Activated CD8-positive, alpha-beta T cell treated with anti-CD3 and anti-CD28 coated beads for 36 hours (primary cell): ENCODE measurements around the gene SLC4A1. TPM values are rescaled to one million over a fixed set of nuclear protein-coding genes. Genes with fewer than 3 reads are reported as not detected.
A peak's percentile ranks its signal among the peaks of the same experiment; 100 is the strongest.

Experiments used
- ATAC-seq: fragments of 200-7000 bp; cut with Tn5 transposase; one replicate; pipeline ENCODE4 v1.10.0; 2021; ENCODE audit warnings: mild to moderate bottlenecking, moderate library complexity
- CTCF ChIA-PET: fragments of 350-600 bp; sonication (Branson Sonifier 250); formaldehyde crosslinking; loops from one replicate; lab custom pipeline; 2021; ENCODE audit warnings: antibody characterized with exemption; lab: Charles Lee
- POLR2A ChIA-PET: fragments of 350-600 bp; sonication (Branson Sonifier 250); formaldehyde crosslinking; loops from one replicate; lab custom pipeline; 2021; ENCODE audit warnings: antibody characterized with exemption; lab: Charles Lee
- DNase-seq: peaks from one replicate; pipeline ENCODE4 v3.0.0-alpha.2; 2020
- H3K27ac Mint-ChIP-seq: one replicate; pipeline ENCODE4 v1.8.0; 2021; ENCODE audit warnings: mild to moderate bottlenecking, mixed read lengths
- H3K27me3 Mint-ChIP-seq: one replicate; pipeline ENCODE4 v1.8.0; 2021; ENCODE audit warnings: mixed read lengths
- H3K36me3 Mint-ChIP-seq: one replicate; pipeline ENCODE4 v1.8.0; 2021; ENCODE audit warnings: low read depth, mixed read lengths
- H3K4me1 Mint-ChIP-seq: one replicate; pipeline ENCODE4 v1.8.0; 2021; ENCODE audit warnings: low read depth, mixed read lengths
- H3K4me3 Mint-ChIP-seq: one replicate; pipeline ENCODE4 v1.8.0; 2021; ENCODE audit warnings: mild to moderate bottlenecking, moderate library complexity, mixed read lengths
- H3K9me3 Mint-ChIP-seq: one replicate; pipeline ENCODE4 v1.8.0; 2021; ENCODE audit warnings: mixed read lengths
- intact Hi-C: fragments of 100-400 bp; cut with micrococcal nuclease; formaldehyde crosslinking; loops from one replicate; pipeline ENCODE4 v1.10.0; 2022
- total RNA-seq, 2 experiments: library from RNA; stranded (reverse); gene quantifications; one replicate each; pipeline ENCODE4 v1.2.3, GENCODE V29; 2021
- TF ChIP-seq, protein P1 (sequence below): fragments of 200-600 bp; IDR thresholded peaks from one replicate; pipeline ENCODE4 v1.8.0; 2022; ENCODE audit warnings: antibody characterized with exemption, mild to moderate bottlenecking

SLC4A1 gene
- total RNA-seq, 2 experiments from 2014 or later: not detected

DNA sequence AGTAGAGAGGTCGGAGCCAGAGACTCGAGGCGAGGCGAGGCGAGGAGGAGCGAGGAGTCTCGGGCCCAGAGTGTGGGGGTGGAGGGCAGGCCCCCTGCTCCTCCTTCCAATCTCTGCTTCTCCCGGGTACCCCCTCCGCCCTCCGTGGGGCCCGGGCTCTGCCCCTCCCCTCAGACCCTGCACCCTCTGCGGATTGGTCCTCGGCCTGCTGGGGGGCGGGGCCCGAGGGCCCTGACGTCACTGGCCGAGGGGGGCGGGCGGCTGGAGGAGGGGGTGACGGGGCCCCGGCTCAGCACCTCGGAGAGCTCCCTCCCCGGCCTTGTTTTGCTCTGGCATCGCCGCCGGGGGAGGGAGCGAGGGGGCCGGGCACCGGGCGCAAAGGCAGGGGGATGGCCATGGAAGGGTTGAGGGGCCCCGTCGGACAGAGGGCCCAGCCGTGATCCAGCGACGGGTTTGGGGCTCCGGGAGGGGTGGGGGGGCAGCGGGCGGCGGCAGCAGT lies 40.4 kb upstream of the SLC4A1 start, which contains the start of gene RUNDC3A:
RUNDC3A (plus strand) TSS at position 282 of the 499 bp plus-strand sequence. CDS start 232 bp downstream, outside the sequence.
- peaks cover 9% of the 10 kb centered on the region for H3K4me1 Mint-ChIP-seq
- no peaks in the 10 kb centered on the region for H3K9me3 Mint-ChIP-seq
- H3K27me3 Mint-ChIP-seq: peaks cover 18% of the 10 kb centered on the region
- ChIA-PET POLR2A (interaction anchor here (0.7 to 1.2 kb wide), 3 partner anchors 8 to 122 kb away, joined by 3 read pairs; no protein-coding TSS in a partner anchor), CTCF (interaction anchor here (0.8 kb wide), 1 partner anchor 8 kb away, joined by 4 read pairs; no protein-coding TSS in a partner anchor)
- H3K4me3 Mint-ChIP-seq: peak within 1 kb of the TSS; percentile 27
- no peaks in the 10 kb centered on the region for H3K36me3 Mint-ChIP-seq
- peak; percentile 87 for DNase-seq
- H3K27ac Mint-ChIP-seq: no peak within 1 kb of the TSS
- TF ChIP-seq, protein P1, sequence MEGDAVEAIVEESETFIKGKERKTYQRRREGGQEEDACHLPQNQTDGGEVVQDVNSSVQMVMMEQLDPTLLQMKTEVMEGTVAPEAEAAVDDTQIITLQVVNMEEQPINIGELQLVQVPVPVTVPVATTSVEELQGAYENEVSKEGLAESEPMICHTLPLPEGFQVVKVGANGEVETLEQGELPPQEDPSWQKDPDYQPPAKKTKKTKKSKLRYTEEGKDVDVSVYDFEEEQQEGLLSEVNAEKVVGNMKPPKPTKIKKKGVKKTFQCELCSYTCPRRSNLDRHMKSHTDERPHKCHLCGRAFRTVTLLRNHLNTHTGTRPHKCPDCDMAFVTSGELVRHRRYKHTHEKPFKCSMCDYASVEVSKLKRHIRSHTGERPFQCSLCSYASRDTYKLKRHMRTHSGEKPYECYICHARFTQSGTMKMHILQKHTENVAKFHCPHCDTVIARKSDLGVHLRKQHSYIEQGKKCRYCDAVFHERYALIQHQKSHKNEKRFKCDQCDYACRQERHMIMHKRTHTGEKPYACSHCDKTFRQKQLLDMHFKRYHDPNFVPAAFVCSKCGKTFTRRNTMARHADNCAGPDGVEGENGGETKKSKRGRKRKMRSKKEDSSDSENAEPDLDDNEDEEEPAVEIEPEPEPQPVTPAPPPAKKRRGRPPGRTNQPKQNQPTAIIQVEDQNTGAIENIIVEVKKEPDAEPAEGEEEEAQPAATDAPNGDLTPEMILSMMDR: no peak
- ATAC-seq: peak; percentile 95
- intact Hi-C loops: no loop called here

DNA sequence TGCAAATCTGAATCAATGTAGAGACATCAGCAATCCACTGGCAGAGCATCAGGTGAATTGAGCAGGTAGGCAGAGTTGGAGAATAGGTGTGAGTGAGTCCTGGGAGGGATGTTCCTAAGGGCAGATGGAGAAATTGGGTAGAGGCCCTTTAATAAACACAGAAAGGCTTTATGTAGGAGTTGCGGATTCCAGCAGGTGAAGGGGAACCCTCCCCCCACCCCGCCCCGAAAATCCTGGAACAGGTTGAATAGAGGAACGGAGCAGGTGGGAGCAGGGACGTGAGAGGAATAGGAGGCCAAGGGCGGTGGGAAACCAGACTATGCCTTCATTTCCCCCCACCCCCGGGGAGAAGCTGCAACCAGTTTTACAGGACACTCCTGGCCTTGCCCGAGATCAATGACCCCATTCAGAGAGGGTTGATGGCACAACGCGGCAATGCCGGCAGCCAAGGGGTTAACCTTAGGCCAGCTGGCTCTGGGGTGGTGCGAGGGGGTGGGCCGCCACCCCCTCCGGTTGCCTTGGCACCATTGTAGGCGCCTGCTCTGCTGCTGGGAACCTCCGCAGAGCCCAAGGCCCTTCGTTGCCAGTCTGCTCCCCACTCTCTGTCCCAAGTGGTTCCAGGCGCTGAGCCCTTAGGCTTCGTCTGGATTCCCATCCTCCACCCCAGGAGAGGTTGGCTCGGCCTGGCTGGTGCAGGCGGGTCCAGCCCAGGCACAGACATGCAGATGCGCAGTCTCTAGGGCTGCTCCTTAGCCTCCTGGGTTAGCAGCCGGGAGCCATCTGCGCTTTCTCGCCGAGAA lies 39.7 kb upstream of the SLC4A1 start:
- H3K9me3 Mint-ChIP-seq: no peaks in the 10 kb centered on the region
- peaks cover 19% of the 10 kb centered on the region for H3K27me3 Mint-ChIP-seq
- H3K27ac Mint-ChIP-seq: no peak overlapping the region
- CTCF ChIA-PET: interaction anchor here (0.8 kb wide), 1 partner anchor 9 kb away, joined by 4 read pairs; no protein-coding TSS in a partner anchor
- no peaks in the 10 kb centered on the region for H3K36me3 Mint-ChIP-seq
- H3K4me1 Mint-ChIP-seq: peaks cover 9% of the 10 kb centered on the region
- TF ChIP-seq, protein P1: no peak
- H3K4me3 Mint-ChIP-seq: peak overlapping the region; percentile 18
- POLR2A ChIA-PET: interaction anchor here (1.0 to 1.2 kb wide), 2 partner anchors 9 to 24 kb away, joined by 3 read pairs; no protein-coding TSS in a partner anchor
- DNase-seq (no peak), ATAC-seq (peak; percentile 27)
- intact Hi-C loops: no loop called here

DNA sequence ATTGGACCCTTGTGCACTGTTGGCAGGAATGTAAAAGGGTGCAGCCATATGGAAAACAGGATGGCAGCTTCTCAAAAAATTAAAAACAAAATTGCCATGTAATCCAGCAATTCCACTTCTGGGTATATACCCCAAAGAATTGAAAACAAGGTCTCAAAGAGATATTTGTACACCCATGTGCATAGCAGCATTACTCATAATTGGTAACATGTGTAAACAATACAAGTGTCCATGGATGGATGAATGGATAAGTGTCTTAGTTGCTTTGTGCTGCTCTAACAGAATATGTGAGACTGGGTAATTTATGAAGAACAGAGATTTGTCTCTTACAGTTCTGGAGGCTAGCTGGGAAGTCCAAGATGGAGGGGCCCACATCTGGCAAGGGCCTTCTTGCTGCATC lies 36.7 kb upstream of the SLC4A1 start:
- POLR2A ChIA-PET: no interaction called here
- H3K4me3 Mint-ChIP-seq: no peak overlapping the region
- intact Hi-C loops: no loop called here
- H3K9me3 Mint-ChIP-seq: no peaks in the 10 kb centered on the region
- no peak overlapping the region for H3K27ac Mint-ChIP-seq
- no peaks in the 10 kb centered on the region for H3K36me3 Mint-ChIP-seq
- peaks cover 8% of the 10 kb centered on the region for H3K4me1 Mint-ChIP-seq
- TF ChIP-seq, protein P1: no peak
- H3K27me3 Mint-ChIP-seq: peaks cover 25% of the 10 kb centered on the region
- DNase-seq: no peak
- no peak for ATAC-seq
- CTCF ChIA-PET: interaction anchor here (1.0 kb wide), 1 partner anchor 41 kb away, joined by 4 read pairs; the partner anchor contains the start of gene GRN

DNA sequence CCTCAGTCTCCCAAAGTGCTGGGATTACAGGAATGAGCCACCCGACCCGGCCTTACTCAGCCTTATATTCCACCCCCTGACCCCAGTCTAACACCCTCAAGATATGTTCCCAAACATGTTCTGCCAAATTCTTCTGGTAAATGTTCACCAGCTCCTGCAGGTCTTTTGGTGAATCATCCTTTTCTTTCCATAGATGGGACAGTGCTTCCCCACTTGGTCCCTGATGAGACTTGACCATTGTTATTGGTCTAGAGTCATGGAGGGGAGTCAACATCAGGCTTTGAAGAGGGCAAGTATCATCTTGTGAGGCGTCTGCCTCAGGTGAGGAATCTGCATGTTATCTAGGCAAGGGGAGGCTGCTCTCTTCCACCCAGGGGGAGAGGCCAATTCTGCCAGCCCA lies 30.0 kb upstream of the SLC4A1 start:
- ATAC-seq (no peak), DNase-seq (no peak)
- POLR2A ChIA-PET: no interaction called here
- intact Hi-C loops: no loop called here
- Mint-ChIP-seq H3K36me3 (no peaks in the 10 kb centered on the region), H3K9me3 (no peaks in the 10 kb centered on the region), H3K4me1 (peaks cover 2% of the 10 kb centered on the region), H3K27ac (no peak overlapping the region), H3K4me3 (no peak overlapping the region), H3K27me3 (peaks cover 10% of the 10 kb centered on the region)
- TF ChIP-seq, protein P1: no peak
- CTCF ChIA-PET: no interaction called here
